ENCODE results near the gene PHF21B. TPM values are rescaled to one million over a fixed set of nuclear protein-coding genes. Genes with fewer than 3 reads are reported as not detected.

PHF21B gene
- total RNA-seq, 1 experiment from 2014 or later: 5.9 TPM

DNA sequence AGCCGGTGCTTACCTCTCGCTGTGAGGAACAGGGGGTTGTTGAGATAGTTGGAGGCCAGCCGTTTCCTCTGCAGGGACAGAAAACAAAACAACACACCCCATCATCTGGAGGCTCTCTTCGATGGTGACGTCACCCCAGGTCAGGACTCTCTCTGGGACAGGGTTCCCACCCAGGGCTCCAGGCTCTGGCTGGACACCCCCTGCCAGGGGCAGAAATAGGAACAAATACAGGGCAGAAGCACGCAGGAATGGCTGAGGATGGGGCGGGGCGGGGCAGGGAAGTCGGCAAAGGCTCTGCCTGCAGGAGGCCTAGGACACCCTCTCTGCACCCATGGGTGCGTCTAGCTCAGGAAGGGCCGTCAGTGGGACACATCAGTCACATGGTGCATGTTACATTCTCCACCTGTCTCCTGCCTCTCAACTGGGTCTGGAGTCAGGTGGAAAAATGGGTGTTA is 118.5 kb downstream of the PHF21B start:
- H3K9me3 ChIP-seq (ENCODE audit: low read length): no peaks in the 10 kb centered on the region
- H4K20me1 ChIP-seq (ENCODE audit: insufficient read depth, low read depth, low read length): no peaks in the 10 kb centered on the region
- H3K27me3 ChIP-seq (ENCODE audit: low read length): no peaks in the 10 kb centered on the region
- H3K79me2 ChIP-seq (ENCODE audit: low read length): no peaks in the 10 kb centered on the region
- no peak overlapping the region for H3K4me3 ChIP-seq (ENCODE audit: low read length)
- H2AFZ ChIP-seq (ENCODE audit: low read length): no peak overlapping the region
- H3K36me3 ChIP-seq (ENCODE audit: insufficient read depth, low read length): no peaks in the 10 kb centered on the region
- no peak overlapping the region for H3K27ac ChIP-seq (ENCODE audit: low read length)
- no peak overlapping the region for H3K4me2 ChIP-seq (ENCODE audit: low read depth, low read length, poor library complexity, severe bottlenecking)
- H3K9ac ChIP-seq (ENCODE audit: low read length): no peak overlapping the region
- H3K4me1 ChIP-seq (ENCODE audit: low read length): no peaks in the 10 kb centered on the region
- H3K9me2 ChIP-seq (replicated peaks; ENCODE audit: insufficient read depth, low read length): no peaks in the 10 kb centered on the region
- no peak for DNase-seq

GRCh38 chr22:44890416-44891292 is 119.2 kb downstream of the PHF21B start:
- Histone ChIP-seq H4K20me1 (ENCODE audit: insufficient read depth, low read depth, low read length) (no peaks in the 10 kb centered on the region), H3K9me2 (replicated peaks; ENCODE audit: insufficient read depth, low read length) (no peaks in the 10 kb centered on the region), H3K9ac (ENCODE audit: low read length) (no peak overlapping the region), H3K27me3 (ENCODE audit: low read length) (no peaks in the 10 kb centered on the region), H3K27ac (ENCODE audit: low read length) (no peak overlapping the region), H3K4me1 (ENCODE audit: low read length) (no peaks in the 10 kb centered on the region), H3K79me2 (ENCODE audit: low read length) (no peaks in the 10 kb centered on the region), H3K36me3 (ENCODE audit: insufficient read depth, low read length) (no peaks in the 10 kb centered on the region), H3K4me3 (ENCODE audit: low read length) (no peak overlapping the region), H3K9me3 (ENCODE audit: low read length) (no peaks in the 10 kb centered on the region), H3K4me2 (ENCODE audit: low read depth, low read length, poor library complexity, severe bottlenecking) (no peak overlapping the region), H2AFZ (ENCODE audit: low read length) (no peak overlapping the region)
- DNase-seq: no peak

DNA sequence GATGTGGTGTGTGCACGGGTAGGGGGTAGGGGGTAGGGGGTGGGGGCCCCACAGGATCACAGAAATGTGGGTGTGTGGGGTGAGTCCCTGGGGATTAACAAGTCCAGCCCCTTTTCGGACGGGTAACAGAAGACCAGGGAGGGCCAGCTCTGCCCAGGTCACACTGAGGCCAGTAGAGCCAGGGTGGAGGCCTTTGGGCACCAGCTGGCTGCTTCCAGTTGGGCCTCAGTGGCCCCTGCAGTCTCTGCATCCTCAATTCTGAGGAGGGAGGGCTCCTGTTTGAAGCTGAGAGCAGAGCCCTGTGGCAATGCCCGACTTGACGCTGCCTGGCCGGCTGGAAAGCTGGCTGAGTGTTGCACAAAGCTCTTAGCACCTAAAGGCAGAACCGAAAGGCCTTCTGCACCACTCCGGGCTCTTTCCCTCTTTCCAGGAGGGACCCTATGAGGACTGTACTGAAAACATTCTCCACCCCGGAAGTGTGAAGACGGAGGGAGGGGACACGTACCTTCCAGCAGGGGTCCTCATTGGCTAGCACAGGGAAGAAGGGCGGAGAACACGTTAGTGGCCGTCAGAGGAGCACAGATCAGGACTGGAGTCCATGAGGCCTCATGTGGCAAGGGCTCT is 120.4 kb downstream of the PHF21B start:
- Histone ChIP-seq H3K4me2 (ENCODE audit: low read depth, low read length, poor library complexity, severe bottlenecking) (no peak overlapping the region), H3K9ac (ENCODE audit: low read length) (no peak overlapping the region), H3K79me2 (ENCODE audit: low read length) (no peaks in the 10 kb centered on the region), H3K27me3 (ENCODE audit: low read length) (no peaks in the 10 kb centered on the region), H3K27ac (ENCODE audit: low read length) (no peak overlapping the region), H3K4me3 (ENCODE audit: low read length) (no peak overlapping the region), H3K4me1 (ENCODE audit: low read length) (no peaks in the 10 kb centered on the region), H4K20me1 (ENCODE audit: insufficient read depth, low read depth, low read length) (no peaks in the 10 kb centered on the region), H3K9me2 (replicated peaks; ENCODE audit: insufficient read depth, low read length) (no peaks in the 10 kb centered on the region), H3K9me3 (ENCODE audit: low read length) (no peaks in the 10 kb centered on the region), H3K36me3 (ENCODE audit: insufficient read depth, low read length) (no peaks in the 10 kb centered on the region), H2AFZ (ENCODE audit: low read length) (no peak overlapping the region)
- DNase-seq: no peak

GRCh38 chr22:44888491-44889254 is 121.1 kb downstream of the PHF21B start:
- Histone ChIP-seq H3K4me1 (ENCODE audit: low read length) (no peaks in the 10 kb centered on the region), H3K36me3 (ENCODE audit: insufficient read depth, low read length) (no peaks in the 10 kb centered on the region), H3K27ac (ENCODE audit: low read length) (no peak overlapping the region), H4K20me1 (ENCODE audit: insufficient read depth, low read depth, low read length) (no peaks in the 10 kb centered on the region), H3K4me2 (ENCODE audit: low read depth, low read length, poor library complexity, severe bottlenecking) (no peak overlapping the region), H2AFZ (ENCODE audit: low read length) (no peak overlapping the region), H3K9me3 (ENCODE audit: low read length) (no peaks in the 10 kb centered on the region), H3K4me3 (ENCODE audit: low read length) (no peak overlapping the region), H3K9me2 (replicated peaks; ENCODE audit: insufficient read depth, low read length) (no peaks in the 10 kb centered on the region), H3K9ac (ENCODE audit: low read length) (no peak overlapping the region), H3K79me2 (ENCODE audit: low read length) (no peaks in the 10 kb centered on the region), H3K27me3 (ENCODE audit: low read length) (no peaks in the 10 kb centered on the region)
- DNase-seq: no peak

DNA sequence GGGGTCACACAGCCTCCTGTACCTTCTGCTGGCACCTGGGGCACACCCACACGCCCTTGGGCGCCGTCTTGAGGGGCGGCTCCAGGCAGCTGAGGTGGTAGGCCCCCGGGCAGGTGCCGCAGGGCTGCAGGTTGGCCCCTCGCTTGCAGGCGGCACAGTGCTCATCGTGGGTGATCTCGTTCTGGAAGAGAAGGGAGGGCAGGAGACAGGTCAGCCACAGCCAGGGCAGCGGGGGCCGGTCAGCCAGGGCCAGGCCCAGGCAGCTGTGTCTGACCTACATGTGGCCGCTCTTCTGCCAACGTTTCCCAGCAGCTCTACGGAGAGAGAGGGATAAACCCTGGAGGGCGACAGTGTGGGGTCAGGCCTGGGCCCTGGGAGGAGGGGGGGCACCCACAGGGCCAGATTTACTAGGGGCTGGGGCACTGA is 121.9 kb downstream of the PHF21B start:
- H3K27me3 ChIP-seq (ENCODE audit: low read length): no peaks in the 10 kb centered on the region
- no peaks in the 10 kb centered on the region for H4K20me1 ChIP-seq (ENCODE audit: insufficient read depth, low read depth, low read length)
- H3K27ac ChIP-seq (ENCODE audit: low read length): no peak overlapping the region
- DNase-seq: no peak
- no peaks in the 10 kb centered on the region for H3K4me1 ChIP-seq (ENCODE audit: low read length)
- H3K4me2 ChIP-seq (ENCODE audit: low read depth, low read length, poor library complexity, severe bottlenecking): no peak overlapping the region
- H3K9ac ChIP-seq (ENCODE audit: low read length): no peak overlapping the region
- H3K9me3 ChIP-seq (ENCODE audit: low read length): no peaks in the 10 kb centered on the region
- H3K4me3 ChIP-seq (ENCODE audit: low read length): no peak overlapping the region
- H3K36me3 ChIP-seq (ENCODE audit: insufficient read depth, low read length): no peaks in the 10 kb centered on the region
- H2AFZ ChIP-seq (ENCODE audit: low read length): no peak overlapping the region
- no peaks in the 10 kb centered on the region for H3K9me2 ChIP-seq (replicated peaks; ENCODE audit: insufficient read depth, low read length)
- no peaks in the 10 kb centered on the region for H3K79me2 ChIP-seq (ENCODE audit: low read length)

DNA sequence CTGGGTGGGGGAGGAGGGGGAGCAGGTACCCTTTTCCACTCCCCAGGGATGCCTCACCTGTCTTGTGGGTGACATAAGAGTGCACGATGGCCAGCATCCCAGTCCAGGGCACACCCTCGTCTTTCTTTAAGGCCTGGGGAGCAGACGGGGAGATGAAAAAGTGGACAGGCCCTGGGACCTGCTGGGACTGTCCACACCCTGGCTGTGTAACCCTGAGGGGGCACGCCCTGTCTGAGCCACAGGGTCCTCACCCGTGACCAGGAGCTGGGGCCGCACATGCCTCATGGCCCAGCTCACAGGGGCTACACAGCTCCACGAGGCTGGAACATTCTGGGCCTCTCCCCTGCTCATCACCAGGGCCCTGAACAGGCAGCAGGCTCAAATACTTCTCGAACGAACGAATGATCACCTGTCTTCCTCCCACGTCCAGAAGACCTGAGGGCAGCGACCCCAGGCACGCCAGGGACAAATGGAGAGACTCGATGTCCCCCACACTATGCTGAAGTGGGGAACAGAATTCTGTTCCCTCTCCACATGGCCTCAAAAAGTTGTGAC is 123.9 kb downstream of the PHF21B start:
- Histone ChIP-seq H3K79me2 (ENCODE audit: low read length) (no peaks in the 10 kb centered on the region), H3K9ac (ENCODE audit: low read length) (no peak overlapping the region), H4K20me1 (ENCODE audit: insufficient read depth, low read depth, low read length) (no peaks in the 10 kb centered on the region), H3K9me2 (replicated peaks; ENCODE audit: insufficient read depth, low read length) (no peaks in the 10 kb centered on the region), H3K27me3 (ENCODE audit: low read length) (no peaks in the 10 kb centered on the region), H3K9me3 (ENCODE audit: low read length) (no peaks in the 10 kb centered on the region), H3K4me1 (ENCODE audit: low read length) (no peaks in the 10 kb centered on the region), H2AFZ (ENCODE audit: low read length) (no peak overlapping the region), H3K27ac (ENCODE audit: low read length) (no peak overlapping the region), H3K36me3 (ENCODE audit: insufficient read depth, low read length) (no peaks in the 10 kb centered on the region), H3K4me2 (ENCODE audit: low read depth, low read length, poor library complexity, severe bottlenecking) (no peak overlapping the region), H3K4me3 (ENCODE audit: low read length) (no peak overlapping the region)
- no peak for DNase-seq

DNA sequence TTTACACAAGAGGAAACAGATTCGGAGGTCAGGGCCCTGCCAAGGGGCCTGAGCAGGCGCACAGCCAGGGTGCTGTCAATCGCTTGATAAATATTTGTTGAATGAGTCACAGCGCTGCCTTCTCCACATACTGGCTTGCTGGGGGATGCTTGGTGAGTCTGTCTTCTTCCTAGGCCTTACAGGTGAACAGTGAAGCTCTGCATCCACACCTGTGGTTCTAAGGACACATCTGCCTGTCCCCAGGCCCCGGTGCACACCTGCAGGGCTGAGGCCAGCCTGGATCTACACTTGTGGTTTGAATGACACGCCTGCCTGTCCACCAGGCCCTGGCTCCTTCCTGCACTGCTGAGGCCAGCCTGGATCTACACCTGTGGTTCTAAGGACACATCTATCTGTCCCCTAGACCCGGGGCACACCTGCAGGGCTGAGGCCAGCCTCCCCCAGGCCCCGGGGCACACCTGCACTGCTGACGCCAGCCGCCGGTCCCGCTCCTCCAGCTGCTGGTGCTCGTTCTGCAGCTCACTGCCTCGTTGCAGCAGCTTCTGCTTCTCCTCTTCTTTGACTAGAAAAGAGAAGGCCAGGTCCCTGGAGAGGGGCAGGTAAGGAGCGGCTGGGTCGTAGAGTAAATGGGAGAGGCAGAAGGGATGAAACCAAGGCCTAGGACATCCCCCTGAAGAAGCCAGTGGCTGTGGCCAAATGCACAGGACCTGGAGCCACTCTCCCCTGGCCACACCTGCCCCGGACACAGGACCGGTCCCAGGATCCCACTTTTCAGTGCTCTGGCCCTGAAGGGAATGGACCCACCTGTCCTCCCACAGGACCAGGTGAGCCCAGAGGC is 124.6 kb downstream of the PHF21B start:
- H3K9me2 ChIP-seq (replicated peaks; ENCODE audit: insufficient read depth, low read length): no peaks in the 10 kb centered on the region

More for the DNA sequence above, 124.6 kb downstream of the PHF21B start:
- no peak overlapping the region for H3K4me3 ChIP-seq (ENCODE audit: low read length)
- no peak overlapping the region for H3K9ac ChIP-seq (ENCODE audit: low read length)
- H3K4me2 ChIP-seq (ENCODE audit: low read depth, low read length, poor library complexity, severe bottlenecking): no peak overlapping the region
- no peaks in the 10 kb centered on the region for H3K4me1 ChIP-seq (ENCODE audit: low read length)
- H3K9me3 ChIP-seq (ENCODE audit: low read length): no peaks in the 10 kb centered on the region
- H2AFZ ChIP-seq (ENCODE audit: low read length): no peak overlapping the region
- H3K36me3 ChIP-seq (ENCODE audit: insufficient read depth, low read length): no peaks in the 10 kb centered on the region
- no peaks in the 10 kb centered on the region for H4K20me1 ChIP-seq (ENCODE audit: insufficient read depth, low read depth, low read length)
- no peak for DNase-seq
- no peaks in the 10 kb centered on the region for H3K27me3 ChIP-seq (ENCODE audit: low read length)
- H3K79me2 ChIP-seq (ENCODE audit: low read length): no peaks in the 10 kb centered on the region
- H3K27ac ChIP-seq (ENCODE audit: low read length): no peak overlapping the region
